GM13977 (cell line): ENCODE results near the gene TFB1M.

Experiments used
- DNase-seq: peaks from one replicate; pipeline ENCODE4 v3.0.0; 2012; ENCODE audit warnings: low spot score
- in situ Hi-C: fragments of 300-500 bp; cut with MboI; formaldehyde crosslinking; loops from one replicate; pipeline ENCODE4 v1.12.0; 2022; ENCODE audit warnings: low sequenced_read_pairs, low pct_unique_long_range_greater_than_20kb, mixed read lengths, inconsistent platforms; ENCODE audit not compliant: unreplicated experiment
- TF ChIP-seq, protein P1 (sequence below): IDR thresholded peaks from 2 replicates; pipeline ENCODE4 v1.5.1; 2012; ENCODE audit warnings: mild to moderate bottlenecking, control low read depth; ENCODE audit not compliant: insufficient read depth; ENCODE audit errors: extremely low read depth, missing control alignments

The TFB1M gene

DNA sequence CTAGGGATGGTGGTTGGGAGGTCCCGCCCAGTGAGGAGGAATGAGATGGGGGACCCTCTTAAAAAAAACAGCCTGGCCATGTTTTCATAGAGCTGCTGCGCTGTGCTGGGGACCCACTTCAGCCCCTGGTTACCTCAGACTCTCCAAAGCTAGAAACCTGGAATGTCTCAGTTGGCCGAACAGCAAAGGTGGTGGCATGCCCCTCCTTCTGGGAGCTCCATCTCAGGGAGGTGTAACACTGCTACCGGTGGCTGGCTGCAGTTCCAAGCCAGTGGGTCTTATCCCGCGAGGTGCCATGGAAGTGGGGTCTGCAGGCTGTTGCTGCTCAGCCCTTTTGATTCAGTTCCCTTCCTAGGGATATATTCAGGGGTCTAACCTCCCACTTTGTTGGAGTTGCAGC lies 35.7 kb upstream of the TFB1M start:
- DNase-seq = no peak
- TF ChIP-seq, protein P1, sequence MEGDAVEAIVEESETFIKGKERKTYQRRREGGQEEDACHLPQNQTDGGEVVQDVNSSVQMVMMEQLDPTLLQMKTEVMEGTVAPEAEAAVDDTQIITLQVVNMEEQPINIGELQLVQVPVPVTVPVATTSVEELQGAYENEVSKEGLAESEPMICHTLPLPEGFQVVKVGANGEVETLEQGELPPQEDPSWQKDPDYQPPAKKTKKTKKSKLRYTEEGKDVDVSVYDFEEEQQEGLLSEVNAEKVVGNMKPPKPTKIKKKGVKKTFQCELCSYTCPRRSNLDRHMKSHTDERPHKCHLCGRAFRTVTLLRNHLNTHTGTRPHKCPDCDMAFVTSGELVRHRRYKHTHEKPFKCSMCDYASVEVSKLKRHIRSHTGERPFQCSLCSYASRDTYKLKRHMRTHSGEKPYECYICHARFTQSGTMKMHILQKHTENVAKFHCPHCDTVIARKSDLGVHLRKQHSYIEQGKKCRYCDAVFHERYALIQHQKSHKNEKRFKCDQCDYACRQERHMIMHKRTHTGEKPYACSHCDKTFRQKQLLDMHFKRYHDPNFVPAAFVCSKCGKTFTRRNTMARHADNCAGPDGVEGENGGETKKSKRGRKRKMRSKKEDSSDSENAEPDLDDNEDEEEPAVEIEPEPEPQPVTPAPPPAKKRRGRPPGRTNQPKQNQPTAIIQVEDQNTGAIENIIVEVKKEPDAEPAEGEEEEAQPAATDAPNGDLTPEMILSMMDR = no peak

DNA sequence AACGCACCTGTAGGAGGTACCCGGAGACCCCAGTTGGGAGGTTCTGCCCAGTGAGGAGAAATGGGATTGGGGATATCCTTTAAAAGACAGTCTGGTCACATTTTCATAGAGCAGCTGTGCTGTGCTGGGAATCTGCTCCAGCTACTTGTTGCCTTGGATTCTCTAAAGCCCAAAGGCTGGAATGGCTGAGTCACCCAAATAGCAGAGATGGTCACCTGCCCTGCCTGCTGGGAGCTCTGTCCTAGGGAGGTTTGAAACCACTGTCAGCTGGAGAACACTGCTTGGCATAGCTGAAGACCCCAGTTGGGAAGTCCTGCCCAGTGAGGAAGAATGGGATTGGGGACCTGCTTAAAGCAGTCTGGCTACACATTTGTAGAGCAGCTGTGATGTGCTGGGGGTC lies 34.8 kb upstream of the TFB1M start:
- in situ Hi-C loops = no loop called here

More for the DNA sequence above, 35.7 kb upstream of the TFB1M start:
- in situ Hi-C loops = no loop called here

DNA sequence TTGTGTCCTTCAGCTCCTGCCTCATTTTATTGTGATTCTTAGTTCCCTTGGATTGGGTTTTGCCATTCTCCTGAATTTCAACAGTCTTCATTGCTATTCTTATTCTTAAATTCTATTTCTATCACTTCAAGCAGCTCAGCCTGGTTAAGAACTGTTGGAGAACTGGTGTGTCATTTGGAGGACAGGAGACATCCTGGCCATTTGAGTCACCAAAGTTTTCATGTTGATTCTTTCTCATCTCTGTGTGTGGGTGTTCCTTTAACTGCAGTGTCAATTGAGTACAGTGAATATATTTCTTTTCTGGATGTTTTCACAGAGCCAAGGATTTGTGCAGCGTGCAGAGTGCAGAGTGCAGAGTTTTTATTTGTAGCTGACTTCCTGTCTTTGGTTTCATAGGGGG lies 33.5 kb upstream of the TFB1M start:
- in situ Hi-C loops = no loop called here
- TF ChIP-seq, protein P1 = no peak

More for the DNA sequence above, 34.8 kb upstream of the TFB1M start:
- TF ChIP-seq, protein P1 = no peak
- no peak for DNase-seq

DNA sequence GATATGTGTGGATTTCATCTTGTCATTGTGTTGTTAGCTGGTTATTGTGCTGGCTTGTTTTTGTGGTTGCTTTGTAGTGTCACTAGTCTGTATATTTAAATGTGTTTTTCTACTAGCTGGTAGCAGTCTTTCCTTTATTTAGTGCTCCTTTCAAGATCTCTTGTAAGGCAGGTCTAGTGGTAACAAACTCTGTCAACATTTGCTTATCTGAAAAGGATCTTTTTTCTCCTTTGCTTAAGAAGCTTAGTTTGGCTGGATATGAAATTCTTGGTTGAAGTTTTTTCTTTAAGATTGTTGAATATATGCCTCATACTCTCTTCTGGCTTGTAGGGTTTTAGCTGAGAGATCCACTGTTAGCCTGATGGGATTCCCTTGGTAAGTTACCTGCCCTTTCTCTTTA lies 32.7 kb upstream of the TFB1M start:
- in situ Hi-C loops = no loop called here
- no peak for DNase-seq
- TF ChIP-seq, protein P1 = no peak

More for the DNA sequence above, 33.5 kb upstream of the TFB1M start:
- no peak for DNase-seq

DNA sequence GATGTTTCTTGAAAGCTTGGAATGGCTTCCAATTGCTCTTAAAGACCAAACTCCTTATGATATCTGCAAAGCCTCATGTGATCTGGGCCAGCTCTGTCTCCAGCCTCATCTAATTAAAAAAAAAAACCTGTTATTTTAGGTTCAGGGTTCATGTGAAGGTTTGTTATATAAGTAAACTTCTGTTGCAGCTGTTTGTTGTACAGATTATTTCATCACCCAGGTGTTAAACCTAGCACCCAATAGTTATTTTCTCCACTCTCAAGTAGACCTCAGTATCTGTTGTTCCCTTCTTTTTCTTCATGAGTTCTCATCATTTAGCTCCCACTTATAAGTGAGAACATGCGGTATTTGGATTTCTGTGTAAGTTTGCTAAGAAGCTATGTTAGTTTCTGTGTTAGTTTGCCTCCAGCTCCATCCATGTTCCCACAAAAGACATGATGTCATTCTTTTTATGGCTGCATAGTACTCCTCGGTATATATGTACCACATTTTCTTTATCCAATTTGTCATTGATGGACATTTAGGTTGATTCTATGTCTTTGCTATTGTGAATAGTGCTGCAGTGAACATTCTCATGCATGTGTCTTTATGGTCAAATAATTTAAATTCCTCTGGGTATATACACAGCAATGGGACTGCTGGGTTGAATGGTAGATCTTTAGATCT lies 30.2 kb upstream of the TFB1M start:
- DNase-seq = no peak
- TF ChIP-seq, protein P1 = no peak
- in situ Hi-C loops = no loop called here

DNA sequence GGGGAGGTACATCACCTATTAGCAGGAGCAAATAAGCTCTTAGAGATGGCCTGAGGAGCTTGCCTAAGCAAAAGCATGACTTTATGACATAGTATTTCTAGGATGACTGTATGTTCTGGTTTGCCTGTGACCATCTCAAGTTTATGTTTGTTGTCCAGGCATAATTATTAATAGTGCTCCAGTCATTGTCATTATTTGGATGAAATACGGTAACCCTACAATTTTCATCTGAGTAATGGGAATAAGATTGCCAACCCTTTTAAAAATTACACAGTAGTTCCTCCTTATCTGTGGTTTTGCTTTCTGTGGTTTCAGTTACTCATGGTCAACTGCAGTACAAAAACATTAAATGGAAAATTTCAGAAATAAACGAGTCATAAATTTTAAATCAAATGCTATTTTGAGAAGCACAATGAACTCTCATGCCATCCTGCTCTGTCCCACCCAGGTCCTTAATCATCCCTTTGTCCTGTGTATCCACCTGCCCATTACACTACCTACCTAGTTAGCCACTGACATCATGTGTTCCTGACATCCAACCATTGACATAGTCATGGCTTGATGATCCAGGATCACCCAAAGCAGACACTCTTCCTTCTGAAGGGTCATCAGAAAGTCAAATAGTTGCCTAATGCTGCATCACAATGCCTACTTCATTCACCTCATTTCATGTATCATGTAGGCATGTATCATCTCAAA lies 27.0 kb upstream of the TFB1M start:
- TF ChIP-seq, protein P1 = no peak
- no peak for DNase-seq
- in situ Hi-C loops = no loop called here
